ENCODE results near the gene WASF3.

The WASF3 gene

GRCh38 chr13:26515721-26516120 is 41.8 kb upstream of the WASF3 start:
- Histone ChIP-seq H4K91ac (ENCODE audit: low read length) (no peak overlapping the region), H4K8ac (ENCODE audit: low read length) (no peak overlapping the region), H2BK120ac (ENCODE audit: low read depth, low read length) (no peak overlapping the region), H3K79me1 (replicated peaks; ENCODE audit: low read length, poor library complexity, severe bottlenecking) (no peaks in the 10 kb centered on the region), H3K9me3 (ENCODE audit: control insufficient read depth, low read length) (peaks cover 2% of the 10 kb centered on the region), H3K14ac (ENCODE audit: low read length in 2 of 2) (peak overlapping the region in 1 of 2 experiments; percentile 4), H2AFZ (ENCODE audit: low read depth, low read length) (no peak overlapping the region), H3K4me3 (ENCODE audit: insufficient read depth in 1 of 2, low read depth in 1 of 2, low read length in 2 of 2) (no peak overlapping the region), H2BK12ac (ENCODE audit: low read length in 2 of 2) (no peak overlapping the region), H3K27me3 (ENCODE audit: control insufficient read depth in 1 of 2, insufficient read depth in 1 of 2, low read length in 2 of 2) (peaks cover 3 to 19% of the 10 kb centered on the region in 2 experiments), H3K9ac (ENCODE audit: low read length) (no peak overlapping the region), H2BK5ac (ENCODE audit: low read depth, low read length, poor library complexity, severe bottlenecking) (no peak overlapping the region), H3K36me3 (ENCODE audit: control insufficient read depth in 1 of 2, insufficient read depth in 2 of 2, low read depth in 1 of 2, low read length in 2 of 2) (no peaks in the 10 kb centered on the region), H2BK15ac (ENCODE audit: low read depth, poor library complexity, severe bottlenecking) (no peak overlapping the region), H3K4me1 (ENCODE audit: control insufficient read depth, insufficient read depth, low read depth, low read length) (no peaks in the 10 kb centered on the region), H3K23ac (ENCODE audit: low read length in 2 of 2) (no peak overlapping the region), H2AK5ac (ENCODE audit: low read length, severe bottlenecking) (no peak overlapping the region), H3K4ac (ENCODE audit: low read depth in 1 of 2, low read length in 2 of 2) (no peak overlapping the region), H3K27ac (ENCODE audit: low read length, poor library complexity, severe bottlenecking) (no peak overlapping the region), H3K4me2 (ENCODE audit: low read length, poor library complexity, severe bottlenecking) (no peak overlapping the region), H3K18ac (ENCODE audit: low read depth in 1 of 2, low read length in 2 of 2) (no peak overlapping the region)
- DNase-seq, result no peak
- WGBS, result 67% methylated on average over 4 of the region's 4 CpGs

DNA sequence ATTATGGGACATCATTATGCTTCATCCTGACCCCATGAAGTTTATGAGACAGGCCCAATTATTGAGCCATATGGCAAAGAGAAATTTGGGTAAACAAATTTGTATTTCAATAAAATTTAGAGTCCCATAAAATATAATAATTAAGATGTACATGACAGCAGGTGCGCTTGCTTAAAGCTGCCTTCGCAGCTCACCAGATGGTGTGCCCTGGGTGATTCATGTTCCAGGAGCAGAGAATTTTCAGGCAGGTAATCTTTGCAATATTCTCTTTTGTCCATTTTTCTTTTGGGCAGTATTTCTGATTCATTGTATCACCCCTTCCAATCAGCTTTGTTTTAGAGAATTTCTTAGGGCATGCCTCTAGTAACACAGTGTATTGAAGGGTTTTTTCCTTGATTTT is 39.5 kb upstream of the WASF3 start:
- Histone ChIP-seq H3K23ac (ENCODE audit: low read length in 2 of 2) (no peak overlapping the region), H3K4me1 (ENCODE audit: control insufficient read depth, insufficient read depth, low read depth, low read length) (no peaks in the 10 kb centered on the region), H2BK5ac (ENCODE audit: low read depth, low read length, poor library complexity, severe bottlenecking) (no peak overlapping the region), H3K4me2 (ENCODE audit: low read length, poor library complexity, severe bottlenecking) (no peak overlapping the region), H3K14ac (ENCODE audit: low read length in 2 of 2) (no peak overlapping the region), H2BK12ac (ENCODE audit: low read length in 2 of 2) (no peak overlapping the region), H3K4me3 (ENCODE audit: insufficient read depth in 1 of 2, low read depth in 1 of 2, low read length in 2 of 2) (no peak overlapping the region), H4K91ac (ENCODE audit: low read length) (no peak overlapping the region), H3K18ac (ENCODE audit: low read depth in 1 of 2, low read length in 2 of 2) (no peak overlapping the region), H3K9ac (ENCODE audit: low read length) (no peak overlapping the region), H2AFZ (ENCODE audit: low read depth, low read length) (no peak overlapping the region), H3K4ac (ENCODE audit: low read depth in 1 of 2, low read length in 2 of 2) (no peak overlapping the region), H3K27me3 (ENCODE audit: control insufficient read depth in 1 of 2, insufficient read depth in 1 of 2, low read length in 2 of 2) (peaks cover 3 to 19% of the 10 kb centered on the region in 2 experiments), H4K8ac (ENCODE audit: low read length) (no peak overlapping the region), H3K27ac (ENCODE audit: low read length, poor library complexity, severe bottlenecking) (no peak overlapping the region), H2BK15ac (ENCODE audit: low read depth, poor library complexity, severe bottlenecking) (no peak overlapping the region), H3K79me1 (replicated peaks; ENCODE audit: low read length, poor library complexity, severe bottlenecking) (no peaks in the 10 kb centered on the region), H2BK120ac (ENCODE audit: low read depth, low read length) (no peak overlapping the region), H3K36me3 (ENCODE audit: control insufficient read depth in 1 of 2, insufficient read depth in 2 of 2, low read depth in 1 of 2, low read length in 2 of 2) (no peaks in the 10 kb centered on the region), H3K9me3 (ENCODE audit: control insufficient read depth, low read length) (peaks cover 6% of the 10 kb centered on the region), H2AK5ac (ENCODE audit: low read length, severe bottlenecking) (no peak overlapping the region)
- DNase-seq, result no peak
- WGBS, result 100% methylated on average over 1 of the region's 2 CpGs

DNA sequence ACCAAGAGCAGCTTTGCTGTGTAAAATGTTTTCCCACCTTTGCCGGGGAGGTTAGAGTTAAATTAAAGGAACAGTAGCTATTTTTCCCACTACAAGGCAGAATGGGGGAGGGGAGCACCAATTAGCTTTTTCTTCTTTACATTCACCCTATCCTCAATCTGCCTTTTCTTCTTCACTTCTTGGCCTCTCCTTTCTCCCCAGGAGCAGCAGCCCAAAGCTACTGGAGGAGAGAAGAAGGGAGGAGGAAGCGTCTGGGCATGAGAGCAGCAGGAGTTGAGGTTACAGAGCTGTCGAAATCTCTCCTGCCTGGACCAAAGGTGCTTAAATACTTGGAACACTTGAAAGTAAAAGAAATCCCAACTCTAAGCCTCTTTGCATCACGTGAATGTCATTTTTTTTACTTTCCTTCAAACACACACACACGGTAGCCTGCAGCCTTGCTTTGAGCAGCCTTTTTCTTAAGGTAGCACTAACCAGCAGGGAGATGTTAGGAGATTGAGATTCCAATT is 39.0 kb upstream of the WASF3 start:
- no peak overlapping the region for H3K4me2 ChIP-seq (ENCODE audit: low read length, poor library complexity, severe bottlenecking)

DNA sequence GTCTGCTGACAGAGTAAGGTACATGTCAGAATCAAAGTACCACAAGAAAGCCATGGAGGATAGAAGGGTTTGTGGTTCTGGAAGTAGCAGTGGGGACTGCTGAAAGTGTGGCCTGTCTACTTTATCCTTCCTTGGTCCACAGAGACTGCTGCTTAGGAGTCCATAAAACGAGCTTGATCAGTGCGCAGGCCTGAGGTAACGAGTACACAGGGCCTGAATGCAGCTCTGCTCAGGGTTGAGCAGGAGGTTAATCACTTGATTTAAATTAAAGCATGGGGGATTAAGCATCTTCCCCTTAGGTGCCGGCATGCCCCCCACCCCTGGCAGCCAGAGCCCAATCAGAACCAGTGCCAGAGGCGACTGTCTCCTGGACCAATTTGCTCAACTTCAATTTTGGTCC is 34.9 kb upstream of the WASF3 start:
- Histone ChIP-seq H2AK5ac (ENCODE audit: low read length, severe bottlenecking) (no peak overlapping the region), H4K91ac (ENCODE audit: low read length) (no peak overlapping the region), H3K18ac (ENCODE audit: low read depth in 1 of 2, low read length in 2 of 2) (no peak overlapping the region), H4K8ac (ENCODE audit: low read length) (no peak overlapping the region), H3K4ac (ENCODE audit: low read depth in 1 of 2, low read length in 2 of 2) (no peak overlapping the region), H3K4me2 (ENCODE audit: low read length, poor library complexity, severe bottlenecking) (no peak overlapping the region), H3K4me1 (ENCODE audit: control insufficient read depth, insufficient read depth, low read depth, low read length) (no peaks in the 10 kb centered on the region), H2BK5ac (ENCODE audit: low read depth, low read length, poor library complexity, severe bottlenecking) (no peak overlapping the region), H3K14ac (ENCODE audit: low read length in 2 of 2) (no peak overlapping the region), H3K27ac (ENCODE audit: low read length, poor library complexity, severe bottlenecking) (no peak overlapping the region), H3K79me1 (replicated peaks; ENCODE audit: low read length, poor library complexity, severe bottlenecking) (no peaks in the 10 kb centered on the region), H3K27me3 (ENCODE audit: control insufficient read depth in 1 of 2, insufficient read depth in 1 of 2, low read length in 2 of 2) (peaks cover 4 to 11% of the 10 kb centered on the region in 2 experiments), H2BK15ac (ENCODE audit: low read depth, poor library complexity, severe bottlenecking) (no peak overlapping the region), H2BK120ac (ENCODE audit: low read depth, low read length) (no peak overlapping the region), H3K4me3 (ENCODE audit: insufficient read depth in 1 of 2, low read depth in 1 of 2, low read length in 2 of 2) (no peak overlapping the region), H2AFZ (ENCODE audit: low read depth, low read length) (no peak overlapping the region), H3K9me3 (ENCODE audit: control insufficient read depth, low read length) (peaks cover 6% of the 10 kb centered on the region), H3K9ac (ENCODE audit: low read length) (no peak overlapping the region), H3K36me3 (ENCODE audit: control insufficient read depth in 1 of 2, insufficient read depth in 2 of 2, low read depth in 1 of 2, low read length in 2 of 2) (no peaks in the 10 kb centered on the region), H2BK12ac (ENCODE audit: low read length in 2 of 2) (no peak overlapping the region), H3K23ac (ENCODE audit: low read length in 2 of 2) (no peak overlapping the region)
- DNase-seq, result no peak
- 84% methylated on average over 5 of the region's 5 CpGs for WGBS

More for the DNA sequence above, 39.0 kb upstream of the WASF3 start:
- Histone ChIP-seq H3K9ac (ENCODE audit: low read length) (no peak overlapping the region), H2BK120ac (ENCODE audit: low read depth, low read length) (no peak overlapping the region), H3K4ac (ENCODE audit: low read depth in 1 of 2, low read length in 2 of 2) (no peak overlapping the region), H2AFZ (ENCODE audit: low read depth, low read length) (no peak overlapping the region), H4K91ac (ENCODE audit: low read length) (no peak overlapping the region), H3K23ac (ENCODE audit: low read length in 2 of 2) (no peak overlapping the region), H3K18ac (ENCODE audit: low read depth in 1 of 2, low read length in 2 of 2) (no peak overlapping the region), H3K4me1 (ENCODE audit: control insufficient read depth, insufficient read depth, low read depth, low read length) (no peaks in the 10 kb centered on the region), H3K4me3 (ENCODE audit: insufficient read depth in 1 of 2, low read depth in 1 of 2, low read length in 2 of 2) (no peak overlapping the region), H3K27me3 (ENCODE audit: control insufficient read depth in 1 of 2, insufficient read depth in 1 of 2, low read length in 2 of 2) (peaks cover 3 to 19% of the 10 kb centered on the region in 2 experiments), H4K8ac (ENCODE audit: low read length) (no peak overlapping the region), H2BK12ac (ENCODE audit: low read length in 2 of 2) (no peak overlapping the region), H3K36me3 (ENCODE audit: control insufficient read depth in 1 of 2, insufficient read depth in 2 of 2, low read depth in 1 of 2, low read length in 2 of 2) (no peaks in the 10 kb centered on the region), H3K79me1 (replicated peaks; ENCODE audit: low read length, poor library complexity, severe bottlenecking) (no peaks in the 10 kb centered on the region), H3K27ac (ENCODE audit: low read length, poor library complexity, severe bottlenecking) (no peak overlapping the region), H2AK5ac (ENCODE audit: low read length, severe bottlenecking) (no peak overlapping the region), H2BK15ac (ENCODE audit: low read depth, poor library complexity, severe bottlenecking) (no peak overlapping the region), H3K14ac (ENCODE audit: low read length in 2 of 2) (no peak overlapping the region), H2BK5ac (ENCODE audit: low read depth, low read length, poor library complexity, severe bottlenecking) (no peak overlapping the region), H3K9me3 (ENCODE audit: control insufficient read depth, low read length) (peaks cover 6% of the 10 kb centered on the region)
- DNase-seq, result no peak
- WGBS, result 38% methylated on average over 3 of the region's 5 CpGs
